K562 treated with DMSO at 1 percent for 12 hours (cell line): ENCODE measurements around the gene TMEM169. TPM values are rescaled to one million over a fixed set of nuclear protein-coding genes. Genes with fewer than 3 reads are reported as not detected.

Experiments
- total RNA-seq: library from RNA; unstranded; fragments of 300-600 nt; gene quantifications from 2 replicates; pipeline ENCODE4 v1.2.3, GENCODE V29; 2022; ENCODE audit not compliant: insufficient read depth

The TMEM169 gene
- 0.51 and 0.77 TPM in 2 replicates for total RNA-seq

GRCh38 chr2:216081487-216082116, at the start of gene TMEM169, which contains the start of gene PECR:
TSS of gene TMEM169 (plus strand) at chr2:216081919. CDS start at chr2:216095964, 14,045 bp downstream.
TSS of gene PECR (minus strand) at chr2:216081809. CDS start at chr2:216081741, 68 bp downstream.

GRCh38 chr2:216108967-216109921, 27.5 kb downstream of the TMEM169 start, which contains the start of gene XRCC5:
TSS of gene XRCC5 (plus strand) at chr2:216109348. CDS start at chr2:216109437, 89 bp downstream.

Other genes starting within 250 kb of the TMEM169 start
- gene MREG, start 68.4 kb upstream of the TMEM169 start, total RNA-seq, result 3.2 and 3.3 TPM in 2 replicates
- gene PECR, start 110 bp upstream of the TMEM169 start, total RNA-seq, result 9.5 and 10.1 TPM in 2 replicates
- 62.2 and 116 TPM in 2 replicates for gene XRCC5, start 27.4 kb downstream of the TMEM169 start, total RNA-seq